ENCODE results near the gene RSPO4.

Gene RSPO4

GRCh38 chr20:955656-956055 lies 46.5 kb downstream of the RSPO4 start:
- H3K36me3 ChIP-seq (ENCODE audit: insufficient read depth, low read length): no peaks in the 10 kb centered on the region
- no peaks in the 10 kb centered on the region for H3K79me2 ChIP-seq (ENCODE audit: control insufficient read depth, insufficient read depth, low read length, unreplicated experiment)
- H2AFZ ChIP-seq (ENCODE audit: low read length, unreplicated experiment): no peak overlapping the region
- no peak overlapping the region for H3K4me3 ChIP-seq (ENCODE audit: low read depth, low read length)
- peaks cover 46% of the 10 kb centered on the region for H3K27me3 ChIP-seq (ENCODE audit: insufficient read depth, low read length)
- H3K4me1 ChIP-seq (ENCODE audit: control insufficient read depth, insufficient read depth, low read length, unreplicated experiment): no peaks in the 10 kb centered on the region
- no peak overlapping the region for H3K27ac ChIP-seq (ENCODE audit: low read depth, low read length)

DNA sequence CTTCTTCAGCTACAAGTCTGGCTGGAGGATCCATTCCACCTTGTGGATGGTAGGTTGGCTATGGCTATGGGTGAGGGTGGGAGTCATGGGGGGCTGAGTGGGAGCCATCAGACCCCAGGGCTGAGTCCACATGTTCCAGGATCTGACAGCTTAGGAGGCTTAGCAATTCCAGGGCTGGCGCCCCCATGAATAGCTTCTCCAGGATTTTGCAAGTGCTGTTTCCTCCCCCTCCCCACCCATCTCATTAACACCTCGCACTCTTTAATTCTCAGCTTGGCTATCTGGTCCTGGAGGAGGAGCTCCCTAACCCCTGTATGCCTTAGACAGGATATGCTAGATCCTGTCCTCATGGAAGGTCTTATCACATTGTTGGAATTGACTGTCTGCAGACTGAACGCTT lies 47.0 kb downstream of the RSPO4 start:
- Histone ChIP-seq H3K4me3 (ENCODE audit: low read depth, low read length) (no peak overlapping the region), H3K4me1 (ENCODE audit: control insufficient read depth, insufficient read depth, low read length, unreplicated experiment) (no peaks in the 10 kb centered on the region), H3K79me2 (ENCODE audit: control insufficient read depth, insufficient read depth, low read length, unreplicated experiment) (no peaks in the 10 kb centered on the region), H3K36me3 (ENCODE audit: insufficient read depth, low read length) (no peaks in the 10 kb centered on the region), H2AFZ (ENCODE audit: low read length, unreplicated experiment) (no peak overlapping the region), H3K27me3 (ENCODE audit: insufficient read depth, low read length) (peaks cover 46% of the 10 kb centered on the region), H3K27ac (ENCODE audit: low read depth, low read length) (no peak overlapping the region)

- no peaks in the 10 kb centered on the region for H3K36me3 ChIP-seq (ENCODE audit: insufficient read depth, low read length)
- H3K27ac ChIP-seq (ENCODE audit: low read depth, low read length): no peak overlapping the region
- no peak overlapping the region for H2AFZ ChIP-seq (ENCODE audit: low read length, unreplicated experiment)
- peaks cover 40% of the 10 kb centered on the region for H3K27me3 ChIP-seq (ENCODE audit: insufficient read depth, low read length)
- H3K79me2 ChIP-seq (ENCODE audit: control insufficient read depth, insufficient read depth, low read length, unreplicated experiment): no peaks in the 10 kb centered on the region
- H3K4me1 ChIP-seq (ENCODE audit: control insufficient read depth, insufficient read depth, low read length, unreplicated experiment): no peaks in the 10 kb centered on the region
- no peak overlapping the region for H3K4me3 ChIP-seq (ENCODE audit: low read depth, low read length)
Measured at GRCh38 chr20:953742-954141, 48.4 kb downstream of the RSPO4 start.

- Histone ChIP-seq H3K79me2 (ENCODE audit: control insufficient read depth, insufficient read depth, low read length, unreplicated experiment) (no peaks in the 10 kb centered on the region), H3K36me3 (ENCODE audit: insufficient read depth, low read length) (no peaks in the 10 kb centered on the region), H3K27me3 (ENCODE audit: insufficient read depth, low read length) (peaks cover 41% of the 10 kb centered on the region), H3K27ac (ENCODE audit: low read depth, low read length) (no peak overlapping the region), H2AFZ (ENCODE audit: low read length, unreplicated experiment) (no peak overlapping the region), H3K4me1 (ENCODE audit: control insufficient read depth, insufficient read depth, low read length, unreplicated experiment) (no peaks in the 10 kb centered on the region), H3K4me3 (ENCODE audit: low read depth, low read length) (no peak overlapping the region)
Measured at GRCh38 chr20:952196-952795, 49.8 kb downstream of the RSPO4 start.

GRCh38 chr20:951384-952169 lies 50.5 kb downstream of the RSPO4 start:
- H3K27ac ChIP-seq (ENCODE audit: low read depth, low read length): no peak overlapping the region
- no peak overlapping the region for H2AFZ ChIP-seq (ENCODE audit: low read length, unreplicated experiment)
- H3K4me3 ChIP-seq (ENCODE audit: low read depth, low read length): no peak overlapping the region
- H3K36me3 ChIP-seq (ENCODE audit: insufficient read depth, low read length): no peaks in the 10 kb centered on the region
- H3K27me3 ChIP-seq (ENCODE audit: insufficient read depth, low read length): peaks cover 45% of the 10 kb centered on the region
- H3K79me2 ChIP-seq (ENCODE audit: control insufficient read depth, insufficient read depth, low read length, unreplicated experiment): no peaks in the 10 kb centered on the region
- no peaks in the 10 kb centered on the region for H3K4me1 ChIP-seq (ENCODE audit: control insufficient read depth, insufficient read depth, low read length, unreplicated experiment)

GRCh38 chr20:949717-950116 lies 52.4 kb downstream of the RSPO4 start:
- Histone ChIP-seq H3K27me3 (ENCODE audit: insufficient read depth, low read length) (peaks cover 51% of the 10 kb centered on the region), H2AFZ (ENCODE audit: low read length, unreplicated experiment) (no peak overlapping the region), H3K4me3 (ENCODE audit: low read depth, low read length) (no peak overlapping the region), H3K36me3 (ENCODE audit: insufficient read depth, low read length) (no peaks in the 10 kb centered on the region), H3K79me2 (ENCODE audit: control insufficient read depth, insufficient read depth, low read length, unreplicated experiment) (no peaks in the 10 kb centered on the region), H3K4me1 (ENCODE audit: control insufficient read depth, insufficient read depth, low read length, unreplicated experiment) (no peaks in the 10 kb centered on the region), H3K27ac (ENCODE audit: low read depth, low read length) (no peak overlapping the region)

DNA sequence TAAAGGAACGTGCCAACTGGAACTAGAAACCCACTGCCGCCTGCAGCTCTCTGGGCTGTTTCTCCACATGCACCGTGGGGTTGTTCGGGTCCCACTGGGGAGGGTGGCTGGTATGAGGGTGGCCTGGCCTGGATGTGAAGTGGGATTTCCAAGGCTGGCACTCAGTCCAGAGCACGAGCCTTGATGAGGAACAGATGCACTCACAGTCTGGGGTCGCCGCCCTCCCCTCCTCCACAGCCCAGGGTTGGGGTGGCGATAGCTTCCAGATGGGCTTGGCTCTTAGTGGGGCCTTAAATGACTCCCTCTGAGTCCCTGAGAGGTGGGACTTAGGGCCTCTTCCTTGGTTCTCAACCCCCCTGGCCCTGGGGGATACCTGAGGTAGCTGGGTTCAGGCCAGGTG lies 55.3 kb downstream of the RSPO4 start:
- no peak overlapping the region for H3K4me3 ChIP-seq (ENCODE audit: low read depth, low read length)
- H3K27me3 ChIP-seq (ENCODE audit: insufficient read depth, low read length): peaks cover 68% of the 10 kb centered on the region
- H3K79me2 ChIP-seq (ENCODE audit: control insufficient read depth, insufficient read depth, low read length, unreplicated experiment): no peaks in the 10 kb centered on the region
- no peaks in the 10 kb centered on the region for H3K36me3 ChIP-seq (ENCODE audit: insufficient read depth, low read length)
- H2AFZ ChIP-seq (ENCODE audit: low read length, unreplicated experiment): no peak overlapping the region
- H3K4me1 ChIP-seq (ENCODE audit: control insufficient read depth, insufficient read depth, low read length, unreplicated experiment): no peaks in the 10 kb centered on the region
- H3K27ac ChIP-seq (ENCODE audit: low read depth, low read length): no peak overlapping the region

DNA sequence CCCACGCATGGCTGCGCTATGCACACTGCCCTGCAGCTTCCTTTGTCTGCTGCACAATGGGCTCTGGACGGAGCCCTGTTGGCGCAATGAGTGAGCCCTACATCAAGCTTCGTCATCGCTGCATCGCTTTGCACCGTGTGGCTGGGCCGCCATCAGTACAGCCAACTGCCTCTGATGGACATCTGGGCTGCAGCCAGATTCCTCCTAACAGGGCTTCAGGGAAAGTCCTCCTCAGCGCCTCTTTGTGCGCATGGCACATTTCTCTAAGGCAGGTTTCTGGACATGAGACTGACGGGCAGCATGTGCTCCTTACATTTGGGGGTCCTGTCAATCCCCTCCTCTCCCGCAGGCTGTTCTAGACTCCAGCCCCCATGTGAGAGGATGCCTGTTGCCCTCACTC lies 56.3 kb downstream of the RSPO4 start:
- H3K36me3 ChIP-seq (ENCODE audit: insufficient read depth, low read length): no peaks in the 10 kb centered on the region
- no peaks in the 10 kb centered on the region for H3K4me1 ChIP-seq (ENCODE audit: control insufficient read depth, insufficient read depth, low read length, unreplicated experiment)
- peaks cover 76% of the 10 kb centered on the region for H3K27me3 ChIP-seq (ENCODE audit: insufficient read depth, low read length)
- H2AFZ ChIP-seq (ENCODE audit: low read length, unreplicated experiment): no peak overlapping the region
- H3K4me3 ChIP-seq (ENCODE audit: low read depth, low read length): no peak overlapping the region
- H3K79me2 ChIP-seq (ENCODE audit: control insufficient read depth, insufficient read depth, low read length, unreplicated experiment): no peaks in the 10 kb centered on the region
- no peak overlapping the region for H3K27ac ChIP-seq (ENCODE audit: low read depth, low read length)

DNA sequence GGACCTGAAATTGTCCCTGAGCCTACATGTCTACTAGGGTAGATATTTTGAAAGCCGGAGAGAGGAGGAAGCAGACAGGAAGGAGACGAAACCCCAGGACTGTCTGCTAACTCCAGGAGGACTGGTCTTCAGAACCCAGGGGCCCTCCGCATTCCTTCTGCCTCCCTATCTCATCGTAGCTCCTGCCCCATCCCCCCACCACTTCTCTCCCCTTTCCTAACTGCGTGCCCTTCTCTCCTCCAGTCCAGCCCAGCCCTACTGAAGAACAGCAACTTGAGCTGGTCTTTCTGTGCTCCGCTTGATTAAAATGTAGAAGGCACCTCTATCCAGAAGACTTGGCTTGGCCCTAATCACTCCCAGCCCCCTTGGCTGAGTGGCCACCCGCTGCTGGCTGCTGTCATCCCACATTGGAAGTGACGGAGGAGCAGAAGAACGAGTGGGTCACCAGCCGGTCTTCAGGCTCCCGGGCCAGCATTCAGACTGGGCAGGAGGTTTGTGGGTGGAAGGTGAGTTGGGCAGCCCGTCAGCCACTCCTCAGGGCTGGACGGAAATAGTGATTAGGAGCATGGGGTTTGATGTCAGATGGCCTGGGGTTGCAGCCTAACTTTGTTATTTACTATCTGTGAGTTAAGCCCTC lies 57.2 kb downstream of the RSPO4 start:
- Histone ChIP-seq H3K27me3 (ENCODE audit: insufficient read depth, low read length) (peaks cover 79% of the 10 kb centered on the region), H2AFZ (ENCODE audit: low read length, unreplicated experiment) (no peak overlapping the region), H3K36me3 (ENCODE audit: insufficient read depth, low read length) (no peaks in the 10 kb centered on the region), H3K27ac (ENCODE audit: low read depth, low read length) (no peak overlapping the region), H3K4me1 (ENCODE audit: control insufficient read depth, insufficient read depth, low read length, unreplicated experiment) (no peaks in the 10 kb centered on the region), H3K4me3 (ENCODE audit: low read depth, low read length) (no peak overlapping the region), H3K79me2 (ENCODE audit: control insufficient read depth, insufficient read depth, low read length, unreplicated experiment) (no peaks in the 10 kb centered on the region)

DNA sequence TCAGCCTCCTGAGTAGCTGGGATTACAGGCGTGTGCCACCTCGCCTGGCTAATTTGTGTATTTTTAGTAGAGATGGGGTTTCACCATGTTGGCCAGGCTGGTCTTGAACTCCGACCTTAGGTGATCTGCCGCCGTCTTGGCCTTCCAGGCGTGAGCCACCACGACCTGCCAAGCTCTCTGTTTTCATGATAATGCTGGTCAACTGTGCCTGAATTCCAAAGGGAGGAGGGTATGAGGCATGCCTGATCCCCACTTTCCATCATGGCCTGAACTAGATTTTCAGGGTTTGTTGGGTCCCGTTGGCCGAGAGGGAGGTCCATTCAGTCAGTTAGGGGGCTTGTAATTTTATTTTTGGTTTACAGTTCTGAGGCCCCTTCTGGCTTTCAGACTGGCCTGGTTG lies 58.0 kb downstream of the RSPO4 start:
- Histone ChIP-seq H3K4me3 (ENCODE audit: low read depth, low read length) (no peak overlapping the region), H3K79me2 (ENCODE audit: control insufficient read depth, insufficient read depth, low read length, unreplicated experiment) (no peaks in the 10 kb centered on the region), H3K27me3 (ENCODE audit: insufficient read depth, low read length) (peaks cover 85% of the 10 kb centered on the region), H3K36me3 (ENCODE audit: insufficient read depth, low read length) (no peaks in the 10 kb centered on the region), H3K27ac (ENCODE audit: low read depth, low read length) (no peak overlapping the region), H3K4me1 (ENCODE audit: control insufficient read depth, insufficient read depth, low read length, unreplicated experiment) (no peaks in the 10 kb centered on the region), H2AFZ (ENCODE audit: low read length, unreplicated experiment) (no peak overlapping the region)

DNA sequence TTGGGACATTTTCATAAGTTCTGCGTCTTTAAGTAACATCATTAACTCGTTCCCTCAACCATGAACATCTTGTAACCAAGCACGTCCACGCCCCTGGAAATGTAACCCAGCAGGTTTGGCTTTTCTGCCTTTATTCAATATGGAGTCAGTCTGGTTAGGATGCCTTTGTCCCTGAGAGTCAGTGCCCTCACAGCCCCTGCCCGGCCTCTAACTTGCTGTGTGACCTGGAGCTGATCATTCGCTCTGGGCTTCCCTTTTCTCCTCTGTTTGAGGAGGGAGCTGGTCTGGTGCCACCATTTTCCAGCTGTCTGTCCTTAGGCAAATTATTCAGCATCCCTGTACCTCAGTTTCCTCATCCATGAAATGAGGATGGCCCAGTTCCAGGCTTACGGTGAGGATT lies 59.5 kb downstream of the RSPO4 start:
- no peak overlapping the region for H2AFZ ChIP-seq (ENCODE audit: low read length, unreplicated experiment)
- no peak overlapping the region for H3K27ac ChIP-seq (ENCODE audit: low read depth, low read length)
- H3K27me3 ChIP-seq (ENCODE audit: insufficient read depth, low read length): peaks cover 78% of the 10 kb centered on the region
- no peaks in the 10 kb centered on the region for H3K79me2 ChIP-seq (ENCODE audit: control insufficient read depth, insufficient read depth, low read length, unreplicated experiment)
- H3K4me1 ChIP-seq (ENCODE audit: control insufficient read depth, insufficient read depth, low read length, unreplicated experiment): no peaks in the 10 kb centered on the region
- no peak overlapping the region for H3K4me3 ChIP-seq (ENCODE audit: low read depth, low read length)
- H3K36me3 ChIP-seq (ENCODE audit: insufficient read depth, low read length): no peaks in the 10 kb centered on the region

All from ACC112 (cell line).